22Rv1 (cell line): ENCODE measurements around the gene RAPGEF3.

Experiments
- CTCF ChIP-seq: fragments of 450-650 bp; IDR thresholded peaks from 2 replicates; pipeline ENCODE4 v1.5.1; 2017; ENCODE audit warnings: mild to moderate bottlenecking
- ZFX ChIP-seq: fragments of 450-650 bp; IDR thresholded peaks from 2 replicates; pipeline ENCODE4 v1.6.1; 2017; ENCODE audit warnings: antibody characterized with exemption, borderline replicate concordance

- no peak for TF ChIP-seq CTCF
- no peak for TF ChIP-seq ZFX
Observed at GRCh38 chr12:47712171-47712570, 46.5 kb downstream of the RAPGEF3 start.
